C4-2B (cell line): ENCODE measurements around the gene EVA1B.

ENCODE experiments used
- CTCF ChIP-seq: fragments of 450-650 bp; conservative IDR thresholded peaks from 2 replicates; pipeline ENCODE4 v1.5.1; 2017; ENCODE audit warnings: mild to moderate bottlenecking
- ZFX ChIP-seq: fragments of 450-650 bp; IDR thresholded peaks from 2 replicates; pipeline ENCODE4 v1.6.1; 2017

GRCh38 chr1:36297062-36297461 is 26.4 kb downstream of the EVA1B start:
- TF ChIP-seq CTCF (no peak), ZFX (no peak)
